A204.1 (cell line): Measurements from ENCODE around the gene TPPP.
"Not testable (repeated sequence)": the region's sequence is repeated elsewhere in the genome, so short reads cannot be mapped to it uniquely, and the experiment has no call there.

Source experiments
- FAIRE-seq: peaks from 2 replicates; lab custom pipeline; 2012; peaks lifted over from hg19 to GRCh38; lab: Jason Lieb, UNC

The TPPP gene

GRCh38 chr5:693271-694041 lies at the start of gene TPPP:
TSS of gene TPPP (minus strand) at chr5:693352. CDS start at chr5:678060, 15,292 bp downstream.
- FAIRE-seq = not testable (repeated sequence)

GRCh38 chr5:742276-742675 lies 49.1 kb upstream of the TPPP start:
- not testable (repeated sequence) for FAIRE-seq

- not testable (repeated sequence) for FAIRE-seq
Measured at GRCh38 chr5:734145-734544, 41.0 kb upstream of the TPPP start.

- not testable (repeated sequence) for FAIRE-seq
Measured at GRCh38 chr5:732754-733454, 39.8 kb upstream of the TPPP start.

- not testable (repeated sequence) for FAIRE-seq
Measured at GRCh38 chr5:729225-729624, 36.1 kb upstream of the TPPP start.

- FAIRE-seq = not testable (repeated sequence)
Measured at GRCh38 chr5:727087-727486, 33.9 kb upstream of the TPPP start.

- not testable (repeated sequence) for FAIRE-seq
Measured at GRCh38 chr5:723865-724264, 30.7 kb upstream of the TPPP start.

GRCh38 chr5:723309-723708 lies 30.2 kb upstream of the TPPP start:
- not testable (repeated sequence) for FAIRE-seq

- FAIRE-seq = not testable (repeated sequence)
Measured at GRCh38 chr5:719379-719778, 26.2 kb upstream of the TPPP start.

GRCh38 chr5:717143-717542 lies 24.0 kb upstream of the TPPP start:
- no peak for FAIRE-seq

- FAIRE-seq = not testable (repeated sequence)
Measured at GRCh38 chr5:716740-717139, 23.6 kb upstream of the TPPP start.

GRCh38 chr5:715636-716035 lies 22.5 kb upstream of the TPPP start:
- not testable (repeated sequence) for FAIRE-seq

GRCh38 chr5:714215-715118 lies 21.3 kb upstream of the TPPP start:
- not testable (repeated sequence) for FAIRE-seq

GRCh38 chr5:713686-714085 lies 20.5 kb upstream of the TPPP start:
- FAIRE-seq = not testable (repeated sequence)

- not testable (repeated sequence) for FAIRE-seq
Measured at GRCh38 chr5:708848-709517, 15.8 kb upstream of the TPPP start.

GRCh38 chr5:708374-708773 lies 15.2 kb upstream of the TPPP start:
- FAIRE-seq = not testable (repeated sequence)

GRCh38 chr5:706127-706526 lies 13.0 kb upstream of the TPPP start:
- not testable (repeated sequence) for FAIRE-seq

- FAIRE-seq = not testable (repeated sequence)
Measured at GRCh38 chr5:696753-697702, 3.9 kb upstream of the TPPP start.

GRCh38 chr5:696191-696590 lies 3.0 kb upstream of the TPPP start:
- not testable (repeated sequence) for FAIRE-seq

GRCh38 chr5:695475-695874 lies 2.3 kb upstream of the TPPP start:
- not testable (repeated sequence) for FAIRE-seq

GRCh38 chr5:694042-694431 lies 885 bp upstream of the TPPP start:
- FAIRE-seq = not testable (repeated sequence)
